Activated T-helper 2 cell treated with anti-CD3 and anti-CD28 coated beads, Interferon-gamma antibody, Interleukin-2, Interleukin-4, amounts not matched to agents 10 μg/mL and 5 μg/mL and 100 μg/mL, durations not matched to agents 14 hours and 24 hours and 36 hours (primary cell): ENCODE data around the gene HSD17B1. TPM values are rescaled to one million over a fixed set of nuclear protein-coding genes. Genes with fewer than 3 reads are reported as not detected.
"Not testable (repeated sequence)": the region's sequence is repeated elsewhere in the genome, so short reads cannot be mapped to it uniquely, and the experiment has no call there.

ENCODE experiments used
- DNase-seq: peaks from one replicate; pipeline ENCODE4 v3.0.0; 2021; ENCODE audit warnings: low spot score
- H3K27ac Mint-ChIP-seq: one replicate; pipeline ENCODE4 v1.8.0; 2021; ENCODE audit warnings: mixed read lengths
- H3K27me3 Mint-ChIP-seq: one replicate; pipeline ENCODE4 v1.8.0; 2021; ENCODE audit warnings: low read depth, mixed read lengths
- H3K36me3 Mint-ChIP-seq: one replicate; pipeline ENCODE4 v1.8.0; 2021; ENCODE audit warnings: low read depth, mixed read lengths
- H3K4me1 Mint-ChIP-seq: one replicate; pipeline ENCODE4 v1.8.0; 2021; ENCODE audit warnings: low read depth, mixed read lengths
- H3K4me3 Mint-ChIP-seq: one replicate; pipeline ENCODE4 v1.8.0; 2021; ENCODE audit warnings: low read depth, mild to moderate bottlenecking, moderate library complexity, mixed read lengths
- H3K9me3 Mint-ChIP-seq: one replicate; pipeline ENCODE4 v1.8.0; 2021; ENCODE audit warnings: mixed read lengths
- intact Hi-C: fragments of 100-400 bp; cut with micrococcal nuclease; formaldehyde crosslinking; loops from one replicate; pipeline ENCODE4 v1.15.1; 2023
- total RNA-seq: library from RNA; stranded (reverse); gene quantifications from 2 replicates; pipeline ENCODE4 v1.2.3, GENCODE V29; 2022

HSD17B1 gene
- total RNA-seq, 1 donor from 2014 or later = 0.91 TPM

GRCh38 chr17:42529061-42529460 is 23.7 kb upstream of the HSD17B1 start:
- peaks cover 21% of the 10 kb centered on the region for H3K4me1 Mint-ChIP-seq
- H3K4me3 Mint-ChIP-seq = no peak overlapping the region
- H3K27ac Mint-ChIP-seq = no peak overlapping the region
- H3K27me3 Mint-ChIP-seq = peaks cover 8% of the 10 kb centered on the region
- no peaks in the 10 kb centered on the region for H3K9me3 Mint-ChIP-seq
- no peak for DNase-seq
- intact Hi-C loops = loop anchor here (10.0 kb wide), 2 partner anchors 124 to 214 kb away; no protein-coding TSS in a partner anchor
- no peaks in the 10 kb centered on the region for H3K36me3 Mint-ChIP-seq

- no peaks in the 10 kb centered on the region for H3K9me3 Mint-ChIP-seq
- H3K27me3 Mint-ChIP-seq = peaks cover 8% of the 10 kb centered on the region
- DNase-seq = no peak
- H3K27ac Mint-ChIP-seq = no peak overlapping the region
- H3K36me3 Mint-ChIP-seq = no peaks in the 10 kb centered on the region
- no peak overlapping the region for H3K4me3 Mint-ChIP-seq
- intact Hi-C loops = no loop called here
- H3K4me1 Mint-ChIP-seq = peaks cover 29% of the 10 kb centered on the region
Measured at GRCh38 chr17:42530952-42531454, 21.7 kb upstream of the HSD17B1 start.

GRCh38 chr17:42531455-42532354 is 21.0 kb upstream of the HSD17B1 start:
- Mint-ChIP-seq H3K27me3 (peaks cover 8% of the 10 kb centered on the region), H3K27ac (no peak overlapping the region), H3K9me3 (no peaks in the 10 kb centered on the region), H3K36me3 (no peaks in the 10 kb centered on the region), H3K4me1 (peaks cover 29% of the 10 kb centered on the region), H3K4me3 (peak overlapping the region; percentile 75)
- DNase-seq = peak; percentile 45
- intact Hi-C loops = no loop called here

GRCh38 chr17:42535155-42536047 is 17.3 kb upstream of the HSD17B1 start:
- Mint-ChIP-seq H3K36me3 (peaks cover 9% of the 10 kb centered on the region), H3K27me3 (peaks cover 8% of the 10 kb centered on the region), H3K4me1 (peaks cover 25% of the 10 kb centered on the region), H3K4me3 (peak overlapping the region; percentile 83), H3K27ac (peak overlapping the region; percentile 89), H3K9me3 (no peaks in the 10 kb centered on the region)
- DNase-seq = no peak
- intact Hi-C loops = no loop called here

- peak; percentile 85 for DNase-seq
- H3K27ac Mint-ChIP-seq = peak within 1 kb of the TSS; percentile 89
- intact Hi-C loops = no loop called here
- H3K36me3 Mint-ChIP-seq = peaks cover 13% of the 10 kb centered on the region
- H3K9me3 Mint-ChIP-seq = no peaks in the 10 kb centered on the region
- H3K27me3 Mint-ChIP-seq = peaks cover 8% of the 10 kb centered on the region
- H3K4me1 Mint-ChIP-seq = peaks cover 27% of the 10 kb centered on the region
- peak within 1 kb of the TSS; percentile 88 for H3K4me3 Mint-ChIP-seq
Measured at GRCh38 chr17:42536048-42536371, 16.7 kb upstream of the HSD17B1 start, which contains the start of gene NAGLU. Gene NAGLU (plus strand): TSS chr17:42536241. CDS start chr17:42536273, 32 bp downstream.

- peak overlapping the region; percentile 88 for H3K4me3 Mint-ChIP-seq
- intact Hi-C loops = no loop called here
- peaks cover 8% of the 10 kb centered on the region for H3K27me3 Mint-ChIP-seq
- H3K36me3 Mint-ChIP-seq = peaks cover 17% of the 10 kb centered on the region
- no peaks in the 10 kb centered on the region for H3K9me3 Mint-ChIP-seq
- H3K4me1 Mint-ChIP-seq = peaks cover 28% of the 10 kb centered on the region
- peak; percentile 74 for DNase-seq
- H3K27ac Mint-ChIP-seq = peak overlapping the region; percentile 70
Measured at GRCh38 chr17:42536372-42537155, 16.2 kb upstream of the HSD17B1 start.

GRCh38 chr17:42537156-42537805 is 15.4 kb upstream of the HSD17B1 start:
- Mint-ChIP-seq H3K4me1 (peaks cover 25% of the 10 kb centered on the region), H3K9me3 (no peaks in the 10 kb centered on the region), H3K27me3 (peaks cover 8% of the 10 kb centered on the region), H3K36me3 (peaks cover 18% of the 10 kb centered on the region), H3K27ac (peak overlapping the region; percentile 70), H3K4me3 (peak overlapping the region; percentile 88)
- intact Hi-C loops = no loop called here
- DNase-seq = no peak

- peak overlapping the region; percentile 71 for H3K27ac Mint-ChIP-seq
- DNase-seq = no peak
- H3K4me1 Mint-ChIP-seq = peaks cover 25% of the 10 kb centered on the region
- intact Hi-C loops = no loop called here
- no peaks in the 10 kb centered on the region for H3K9me3 Mint-ChIP-seq
- peaks cover 8% of the 10 kb centered on the region for H3K27me3 Mint-ChIP-seq
- peaks cover 18% of the 10 kb centered on the region for H3K36me3 Mint-ChIP-seq
- H3K4me3 Mint-ChIP-seq = peak overlapping the region; percentile 76
Measured at GRCh38 chr17:42537826-42538451, 14.8 kb upstream of the HSD17B1 start.

- Mint-ChIP-seq H3K4me3 (no peak overlapping the region), H3K27me3 (peaks cover 4% of the 10 kb centered on the region), H3K36me3 (peaks cover 18% of the 10 kb centered on the region), H3K4me1 (peaks cover 25% of the 10 kb centered on the region), H3K9me3 (no peaks in the 10 kb centered on the region), H3K27ac (no peak overlapping the region)
- no peak for DNase-seq
- intact Hi-C loops = no loop called here
Measured at GRCh38 chr17:42538482-42538881, 14.2 kb upstream of the HSD17B1 start.

- H3K9me3 Mint-ChIP-seq, intact Hi-C loops, H3K27ac Mint-ChIP-seq, DNase-seq, H3K27me3 Mint-ChIP-seq, H3K4me3 Mint-ChIP-seq: not testable (repeated sequence)
- Mint-ChIP-seq H3K4me1 (peaks cover 21% of the 10 kb centered on the region), H3K36me3 (peaks cover 22% of the 10 kb centered on the region)
Measured at GRCh38 chr17:42540558-42540957, 12.2 kb upstream of the HSD17B1 start.

- no peaks in the 10 kb centered on the region for H3K27me3 Mint-ChIP-seq
- no peak overlapping the region for H3K27ac Mint-ChIP-seq
- intact Hi-C loops = no loop called here
- DNase-seq = no peak
- H3K4me3 Mint-ChIP-seq = no peak overlapping the region
- H3K4me1 Mint-ChIP-seq = peaks cover 17% of the 10 kb centered on the region
- peaks cover 22% of the 10 kb centered on the region for H3K36me3 Mint-ChIP-seq
- no peaks in the 10 kb centered on the region for H3K9me3 Mint-ChIP-seq
Measured at GRCh38 chr17:42541041-42541833, 11.5 kb upstream of the HSD17B1 start.
